GM23338 (cell line): ENCODE data around the gene CACNA1C.

ENCODE experiments used
- CREB1 ChIP-seq: fragments of 250-450 bp; sonication (Bioruptor Pico); IDR thresholded peaks from 2 replicates; pipeline ENCODE4 v1.5.0; 2020; ENCODE audit warnings: low read depth, mild to moderate bottlenecking, moderate library complexity
- CTCF ChIP-seq, 2 experiments: fragments of 200-600 bp in 1 of 2; sonication (generic) in 1 of 2; conservative IDR thresholded peaks; 2 replicates each; pipeline versions ENCODE4 v1.5.1 to v1.6.1; 2016 to 2017; ENCODE audit warnings: antibody characterized with exemption in 2 of 2, low read depth in 2 of 2, mild to moderate bottlenecking in 2 of 2, moderate library complexity in 1 of 2
- EZH2 ChIP-seq: fragments of 200-600 bp; sonication (generic); IDR thresholded peaks from one replicate; pipeline ENCODE4 v1.8.0; 2017; ENCODE audit warnings: antibody characterized with exemption, mild to moderate bottlenecking, low read depth; ENCODE audit not compliant: unreplicated experiment
- EZH2phosphoT487 ChIP-seq: fragments of 200-600 bp; sonication (generic); IDR thresholded peaks from one replicate; pipeline ENCODE4 v1.8.1; 2018; ENCODE audit warnings: antibody characterized with exemption; ENCODE audit not compliant: unreplicated experiment
- JUNB ChIP-seq: IDR thresholded peaks from one replicate; pipeline ENCODE4 v1.6.1; 2016; ENCODE audit warnings: antibody characterized with exemption; ENCODE audit not compliant: unreplicated experiment
- NANOG ChIP-seq: IDR thresholded peaks from 2 replicates; pipeline ENCODE4 v1.6.1; 2016; ENCODE audit warnings: antibody characterized with exemption, borderline replicate concordance
- POLR2AphosphoS5 ChIP-seq: IDR thresholded peaks from 2 replicates; pipeline ENCODE4 v1.6.1; 2016; ENCODE audit warnings: antibody characterized with exemption, low read depth
- REST ChIP-seq: IDR thresholded peaks from one replicate; pipeline ENCODE4 v1.6.1; 2018; ENCODE audit warnings: antibody characterized with exemption; ENCODE audit not compliant: unreplicated experiment
- STAT1 ChIP-seq: IDR thresholded peaks from one replicate; pipeline ENCODE4 v1.6.1; 2016; ENCODE audit warnings: antibody characterized with exemption; ENCODE audit not compliant: unreplicated experiment
- ZNF114 ChIP-seq: fragments of 250-450 bp; sonication (Bioruptor Pico); IDR thresholded peaks from 2 replicates; pipeline ENCODE4 v1.5.0; 2020; ENCODE audit warnings: mild to moderate bottlenecking, moderate library complexity
- ZNF331 ChIP-seq: fragments of 250-450 bp; sonication (Bioruptor Pico); IDR thresholded peaks from 2 replicates; pipeline ENCODE4 v1.5.0; 2020; ENCODE audit warnings: low read depth, mild to moderate bottlenecking, moderate library complexity
- TF ChIP-seq, protein P1 (sequence below): IDR thresholded peaks from 2 replicates; pipeline ENCODE4 v1.6.1; 2016; ENCODE audit warnings: antibody characterized with exemption
- TF ChIP-seq, protein P2 (sequence below): fragments of 250-450 bp; sonication (Bioruptor Pico); IDR thresholded peaks from 2 replicates; pipeline ENCODE4 v1.5.0; 2020; ENCODE audit warnings: mild to moderate bottlenecking, moderate library complexity

GRCh38 chr12:2537868-2538541 lies 485.2 kb downstream of the CACNA1C start:
- no peak for TF ChIP-seq POLR2AphosphoS5
- TF ChIP-seq CTCF (conservative IDR thresholded peaks at IDR 0.05; ENCODE audit: low read depth in 2 of 2) = no peak
- no peak for TF ChIP-seq JUNB
- no peak for TF ChIP-seq CREB1
- no peak for TF ChIP-seq EZH2
- no peak for TF ChIP-seq REST
- TF ChIP-seq, protein P1, sequence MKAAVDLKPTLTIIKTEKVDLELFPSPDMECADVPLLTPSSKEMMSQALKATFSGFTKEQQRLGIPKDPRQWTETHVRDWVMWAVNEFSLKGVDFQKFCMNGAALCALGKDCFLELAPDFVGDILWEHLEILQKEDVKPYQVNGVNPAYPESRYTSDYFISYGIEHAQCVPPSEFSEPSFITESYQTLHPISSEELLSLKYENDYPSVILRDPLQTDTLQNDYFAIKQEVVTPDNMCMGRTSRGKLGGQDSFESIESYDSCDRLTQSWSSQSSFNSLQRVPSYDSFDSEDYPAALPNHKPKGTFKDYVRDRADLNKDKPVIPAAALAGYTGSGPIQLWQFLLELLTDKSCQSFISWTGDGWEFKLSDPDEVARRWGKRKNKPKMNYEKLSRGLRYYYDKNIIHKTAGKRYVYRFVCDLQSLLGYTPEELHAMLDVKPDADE = no peak
- no peak for TF ChIP-seq ZNF331 (CRISPR knock-in tag)
- TF ChIP-seq EZH2phosphoT487 = no peak
- TF ChIP-seq, protein P2, sequence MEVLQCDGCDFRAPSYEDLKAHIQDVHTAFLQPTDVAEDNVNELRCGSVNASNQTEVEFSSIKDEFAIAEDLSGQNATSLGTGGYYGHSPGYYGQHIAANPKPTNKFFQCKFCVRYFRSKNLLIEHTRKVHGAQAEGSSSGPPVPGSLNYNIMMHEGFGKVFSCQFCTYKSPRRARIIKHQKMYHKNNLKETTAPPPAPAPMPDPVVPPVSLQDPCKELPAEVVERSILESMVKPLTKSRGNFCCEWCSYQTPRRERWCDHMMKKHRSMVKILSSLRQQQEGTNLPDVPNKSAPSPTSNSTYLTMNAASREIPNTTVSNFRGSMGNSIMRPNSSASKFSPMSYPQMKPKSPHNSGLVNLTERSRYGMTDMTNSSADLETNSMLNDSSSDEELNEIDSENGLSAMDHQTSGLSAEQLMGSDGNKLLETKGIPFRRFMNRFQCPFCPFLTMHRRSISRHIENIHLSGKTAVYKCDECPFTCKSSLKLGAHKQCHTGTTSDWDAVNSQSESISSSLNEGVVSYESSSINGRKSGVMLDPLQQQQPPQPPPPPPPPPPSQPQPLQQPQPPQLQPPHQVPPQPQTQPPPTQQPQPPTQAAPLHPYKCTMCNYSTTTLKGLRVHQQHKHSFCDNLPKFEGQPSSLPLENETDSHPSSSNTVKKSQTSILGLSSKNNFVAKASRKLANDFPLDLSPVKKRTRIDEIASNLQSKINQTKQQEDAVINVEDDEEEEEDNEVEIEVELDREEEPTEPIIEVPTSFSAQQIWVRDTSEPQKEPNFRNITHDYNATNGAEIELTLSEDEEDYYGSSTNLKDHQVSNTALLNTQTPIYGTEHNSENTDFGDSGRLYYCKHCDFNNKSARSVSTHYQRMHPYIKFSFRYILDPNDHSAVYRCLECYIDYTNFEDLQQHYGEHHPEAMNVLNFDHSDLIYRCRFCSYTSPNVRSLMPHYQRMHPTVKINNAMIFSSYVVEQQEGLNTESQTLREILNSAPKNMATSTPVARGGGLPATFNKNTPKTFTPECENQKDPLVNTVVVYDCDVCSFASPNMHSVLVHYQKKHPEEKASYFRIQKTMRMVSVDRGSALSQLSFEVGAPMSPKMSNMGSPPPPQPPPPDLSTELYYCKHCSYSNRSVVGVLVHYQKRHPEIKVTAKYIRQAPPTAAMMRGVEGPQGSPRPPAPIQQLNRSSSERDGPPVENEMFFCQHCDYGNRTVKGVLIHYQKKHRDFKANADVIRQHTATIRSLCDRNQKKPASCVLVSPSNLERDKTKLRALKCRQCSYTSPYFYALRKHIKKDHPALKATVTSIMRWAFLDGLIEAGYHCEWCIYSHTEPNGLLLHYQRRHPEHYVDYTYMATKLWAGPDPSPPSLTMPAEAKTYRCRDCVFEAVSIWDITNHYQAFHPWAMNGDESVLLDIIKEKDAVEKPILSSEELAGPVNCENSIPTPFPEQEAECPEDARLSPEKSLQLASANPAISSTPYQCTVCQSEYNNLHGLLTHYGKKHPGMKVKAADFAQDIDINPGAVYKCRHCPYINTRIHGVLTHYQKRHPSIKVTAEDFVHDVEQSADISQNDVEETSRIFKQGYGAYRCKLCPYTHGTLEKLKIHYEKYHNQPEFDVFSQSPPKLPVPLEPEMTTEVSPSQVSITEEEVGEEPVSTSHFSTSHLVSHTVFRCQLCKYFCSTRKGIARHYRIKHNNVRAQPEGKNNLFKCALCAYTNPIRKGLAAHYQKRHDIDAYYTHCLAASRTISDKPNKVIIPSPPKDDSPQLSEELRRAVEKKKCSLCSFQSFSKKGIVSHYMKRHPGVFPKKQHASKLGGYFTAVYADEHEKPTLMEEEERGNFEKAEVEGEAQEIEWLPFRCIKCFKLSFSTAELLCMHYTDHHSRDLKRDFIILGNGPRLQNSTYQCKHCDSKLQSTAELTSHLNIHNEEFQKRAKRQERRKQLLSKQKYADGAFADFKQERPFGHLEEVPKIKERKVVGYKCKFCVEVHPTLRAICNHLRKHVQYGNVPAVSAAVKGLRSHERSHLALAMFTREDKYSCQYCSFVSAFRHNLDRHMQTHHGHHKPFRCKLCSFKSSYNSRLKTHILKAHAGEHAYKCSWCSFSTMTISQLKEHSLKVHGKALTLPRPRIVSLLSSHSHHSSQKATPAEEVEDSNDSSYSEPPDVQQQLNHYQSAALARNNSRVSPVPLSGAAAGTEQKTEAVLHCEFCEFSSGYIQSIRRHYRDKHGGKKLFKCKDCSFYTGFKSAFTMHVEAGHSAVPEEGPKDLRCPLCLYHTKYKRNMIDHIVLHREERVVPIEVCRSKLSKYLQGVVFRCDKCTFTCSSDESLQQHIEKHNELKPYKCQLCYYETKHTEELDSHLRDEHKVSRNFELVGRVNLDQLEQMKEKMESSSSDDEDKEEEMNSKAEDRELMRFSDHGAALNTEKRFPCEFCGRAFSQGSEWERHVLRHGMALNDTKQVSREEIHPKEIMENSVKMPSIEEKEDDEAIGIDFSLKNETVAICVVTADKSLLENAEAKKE = no peak
- TF ChIP-seq STAT1 = no peak
- no peak for TF ChIP-seq NANOG
- no peak for TF ChIP-seq ZNF114 (CRISPR knock-in tag)
